Ovary (tissue), 10 donors: ENCODE measurements around the gene GADD45G. TPM values are rescaled to one million over a fixed set of nuclear protein-coding genes. Genes with fewer than 3 reads are reported as not detected.

Experiments
- DNase-seq, 5 donors: peaks; one replicate each; pipeline ENCODE4 v3.0.0-alpha.2; 2019 to 2020
- H3K27ac ChIP-seq, 2 donors: fragments of 200-600 bp; one replicate each; pipeline versions ENCODE4 v1.5.1 to v1.8.0; 2019 to 2022
- H3K27me3 ChIP-seq: fragments of 200-600 bp; one replicate; pipeline ENCODE4 v1.8.0; 2022
- H3K36me3 ChIP-seq: fragments of 200-600 bp; sonication (generic); one replicate; pipeline ENCODE4 v1.5.1; 2019
- H3K4me1 ChIP-seq: one replicate; pipeline ENCODE4 v1.8.1; 2013; ENCODE audit warnings: mild to moderate bottlenecking, moderate library complexity; ENCODE audit not compliant: insufficient read depth
- H3K4me3 ChIP-seq: fragments of 200-600 bp; sonication (generic); one replicate; pipeline ENCODE4 v1.5.1; 2017
- H3K9me3 ChIP-seq, 2 donors: fragments of 200-600 bp in 1 of 2; sonication (generic) in 1 of 2; one replicate each; pipeline versions ENCODE4 v1.5.1 to v1.8.1; 2013 to 2019; ENCODE audit warnings: mild to moderate bottlenecking in 1 of 2, moderate library complexity in 1 of 2
- CTCF ChIP-seq, 3 donors: fragments of 450-650 bp in 2 of 3; fragments of 200-600 bp in 1 of 3; IDR thresholded peaks; one replicate each; pipeline versions ENCODE4 v1.5.1 to v1.8.0; 2016 to 2022; ENCODE audit warnings: antibody characterized with exemption in 3 of 3, mild to moderate bottlenecking in 1 of 3
- EP300 ChIP-seq: sonication (generic); formaldehyde crosslinking; IDR thresholded peaks from one replicate; pipeline ENCODE4 v1.6.1; 2017; ENCODE audit warnings: antibody characterized with exemption
- POLR2A ChIP-seq: fragments of 450-650 bp; IDR thresholded peaks from one replicate; pipeline ENCODE4 v1.6.1; 2017; ENCODE audit warnings: antibody characterized with exemption, mild to moderate bottlenecking, moderate library complexity
- WGBS, 3 donors: extraction: QIAGEN DNeasy Blood & Tissue Kit in 1 of 3; methylation state at CpG; one replicate each; pipeline versions ENCODE4 v1.1.5 to v1.1.7; 2013 to 2017; 5-methylcytosine and 5-hydroxymethylcytosine counted together
- intact Hi-C, 4 donors: fragments of 100-400 bp; cut with DNase I; formaldehyde crosslinking; loops; one replicate each; pipeline versions ENCODE4 v1.11.0 to v1.15.1; 2022 to 2023
- long read RNA-seq, 3 donors: library from polyadenylated mRNA in 2 of 3; unstranded in 2 of 3; transcript quantifications; one replicate each; pipeline ENCODE4 v2.0.0 and lab custom pipeline, GENCODE V29; 2021 to 2026
- polyA plus RNA-seq, 2 donors: library from polyadenylated mRNA; stranded (reverse); fragments of 200-250 nt in 1 of 2; fragments of 350-450 nt in 1 of 2; fragmentation: Illumina TruSeq in 1 of 2; extraction: RNeasy Lipid Tissue Mini Kit (QIAGEN cat#74804) in 1 of 2; gene quantifications; one replicate each; pipeline ENCODE4 v1.2.3, GENCODE V29; 2013 to 2014
- total RNA-seq, 7 donors: library from RNA; depleted of rRNA in 2 of 7; stranded (reverse); fragments of >200 nt in 2 of 7; fragmentation: NEBNext Ultra II Directional in 3 of 7; extraction: Animal tissue kit (Norgen Biotek cat#: 25700) in 3 of 7; gene quantifications; one replicate each; pipeline versions ENCODE4 v1.1.0 to v1.2.4, GENCODE V29; 2016 to 2023
- donor health status: DM: no; HTN: no; CAD: no; lungs with moderate emphysema.
- donor health status: DM: no; HTN: no; CAD: no.
- donor health status: Bipolar disorder and iron deficiency.
- donor health status: DM: yes; HTN: yes; CAD: no.
- donor health status: DM: no; HTN: no; CAD: no.
- donor health status: DM: yes; HTN: yes; CAD: no.

Gene GADD45G, protein sequence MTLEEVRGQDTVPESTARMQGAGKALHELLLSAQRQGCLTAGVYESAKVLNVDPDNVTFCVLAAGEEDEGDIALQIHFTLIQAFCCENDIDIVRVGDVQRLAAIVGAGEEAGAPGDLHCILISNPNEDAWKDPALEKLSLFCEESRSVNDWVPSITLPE
- 100 to 1,000 TPM in 1 of 7 donors, 10 to 100 TPM in 6; 15.7 to 126 (median 23.2) TPM for total RNA-seq
- 10 to 100 TPM in 1 of 2 donors, under 1 TPM in 1; 0.60 to 59.0 TPM for polyA plus RNA-seq
- long read RNA-seq, donor 1, transcript GADD45G-201 (4 exons, 1,065 nt), result major isoform, 7 of 9 reads
- long read RNA-seq, donor 1, partial matches to known transcripts, result 1 of 9 reads
- long read RNA-seq, donor 1, other reads (novel, unspliced or antisense), result 1 of 9 reads
- long read RNA-seq, donor 2, transcript GADD45G-201 (4 exons, 1,065 nt), result major isoform, 17 of 17 reads
- long read RNA-seq, donor 2, partial matches to known transcripts, result 0 of 17 reads
- long read RNA-seq, donor 2, other reads (novel, unspliced or antisense), result 0 of 17 reads
- long read RNA-seq, donor 3, transcript GADD45G-201 (4 exons, 1,065 nt), result major isoform, 98 of 155 reads
- long read RNA-seq, donor 3, partial matches to known transcripts, result 11 of 155 reads
- long read RNA-seq, donor 3, other reads (novel, unspliced or antisense), result 43 of 155 reads

- peaks cover 6% of the 10 kb centered on the region for H3K4me1 ChIP-seq
- H3K27me3 ChIP-seq, result no peaks in the 10 kb centered on the region
- peak; percentile 92 to 98 (median 94) for DNase-seq
- 1% methylated on average over 60 to 63 of the region's 63 CpGs for WGBS, 3 donors
- peak; percentile 60 for TF ChIP-seq EP300
- peak; percentile 92 for TF ChIP-seq POLR2A
- peak; percentile 18 to 26 (median 24) for TF ChIP-seq CTCF (IDR thresholded peaks at IDR 0.05)
- no peaks in the 10 kb centered on the region for H3K9me3 ChIP-seq
- H3K27ac ChIP-seq, result peak within 1 kb of the TSS; percentile 66 to 80
- intact Hi-C loops, result loop anchor here (2.0 to 10.0 kb wide), 10 partner anchors 50 to 496 kb away; no protein-coding TSS in a partner anchor
- H3K4me3 ChIP-seq, result peak within 1 kb of the TSS; percentile 74
- no peaks in the 10 kb centered on the region for H3K36me3 ChIP-seq
Observed at GRCh38 chr9:89604729-89605464, at the start of gene GADD45G. GADD45G (plus strand) TSS chr9:89605012; CDS start chr9:89605122, 110 bp downstream.

DNA sequence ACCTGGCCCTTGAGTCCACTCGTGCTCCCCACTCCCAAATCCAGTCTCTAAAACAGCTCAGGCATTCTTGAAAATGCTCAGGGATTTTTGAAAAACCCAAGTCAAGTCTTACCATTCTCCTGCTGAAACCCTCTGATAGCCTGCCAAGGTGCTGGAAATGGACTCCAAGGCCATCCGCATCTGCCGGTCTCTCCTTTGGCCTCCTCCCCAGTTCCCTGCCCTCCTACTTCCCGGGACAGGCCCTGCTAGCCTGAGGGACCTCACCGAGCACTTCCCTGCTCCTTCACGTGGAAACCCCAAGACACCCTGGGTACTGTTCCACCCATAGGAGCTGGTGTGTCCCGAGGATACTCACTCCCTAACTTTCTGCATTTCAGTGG, 49.8 kb upstream of the GADD45G start:
- no peak for DNase-seq
- Histone ChIP-seq H3K9me3 (no peaks in the 10 kb centered on the region), H3K36me3 (no peaks in the 10 kb centered on the region), H3K27ac (no peak overlapping the region), H3K4me3 (no peak overlapping the region), H3K27me3 (no peaks in the 10 kb centered on the region), H3K4me1 (no peaks in the 10 kb centered on the region)
- no peak for TF ChIP-seq CTCF (IDR thresholded peaks at IDR 0.05)
- no peak for TF ChIP-seq EP300
- no peak for TF ChIP-seq POLR2A
- WGBS, 3 donors, result 31 to 52% (median 37%) methylated on average over 7 of the region's 7 CpGs
- intact Hi-C loops, result no loop called here

DNA sequence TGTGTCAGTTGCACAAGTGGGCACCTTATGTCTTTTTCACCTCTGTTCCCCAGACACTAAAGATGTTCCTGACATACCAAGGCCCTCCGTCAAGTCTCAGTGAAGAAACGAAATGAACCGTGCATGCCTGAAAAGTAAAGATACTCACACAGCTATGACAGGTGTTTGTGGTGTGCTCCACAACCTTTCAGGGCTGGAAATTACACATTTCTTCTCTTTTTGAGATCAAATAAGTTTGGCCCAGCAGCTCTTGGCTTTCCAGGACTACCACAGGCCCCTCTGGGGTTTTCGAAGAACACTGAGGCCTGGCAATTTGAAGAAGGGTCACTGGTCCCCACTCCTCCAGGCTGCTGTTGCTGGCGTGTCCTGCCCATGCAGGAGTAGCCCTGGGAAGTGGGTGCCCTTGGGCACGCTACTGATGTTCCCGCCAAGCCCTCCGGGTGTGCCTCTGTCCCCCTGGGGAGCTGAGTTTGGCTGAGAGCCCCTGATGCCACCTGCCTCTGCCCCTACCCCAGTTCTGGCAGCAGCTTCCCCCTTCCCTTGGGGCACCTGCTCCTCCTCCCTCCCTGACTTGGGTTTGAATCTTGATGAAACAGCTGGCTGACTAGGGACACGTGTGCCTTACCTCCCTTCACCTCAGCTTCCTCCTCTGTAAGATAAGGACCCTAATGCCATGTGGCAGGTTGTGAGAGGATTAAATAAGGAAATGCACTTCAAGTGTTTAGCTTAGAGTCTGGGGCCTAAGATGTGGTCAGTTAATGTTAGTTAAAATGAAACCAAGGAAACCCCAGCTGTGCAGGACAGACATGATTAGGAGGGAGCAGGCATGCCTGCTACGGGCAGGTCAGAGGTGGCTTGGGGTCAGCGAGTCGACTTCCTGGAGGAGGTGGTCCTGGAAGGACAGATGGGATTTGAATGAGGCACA, 49.1 kb upstream of the GADD45G start:
- WGBS, 3 donors, result 77 to 81% (median 79%) methylated on average over 12 of the region's 12 CpGs
- Histone ChIP-seq H3K9me3 (no peaks in the 10 kb centered on the region), H3K27ac (no peak overlapping the region), H3K4me3 (no peak overlapping the region), H3K36me3 (no peaks in the 10 kb centered on the region), H3K4me1 (no peaks in the 10 kb centered on the region), H3K27me3 (no peaks in the 10 kb centered on the region)
- TF ChIP-seq CTCF (IDR thresholded peaks at IDR 0.05) (no peak), POLR2A (no peak), EP300 (no peak)
- intact Hi-C loops, result no loop called here
- DNase-seq, result no peak
